Nephron progenitor cell (in vitro differentiated cells): Measurements from ENCODE around the gene KIF25.
A peak's percentile ranks its signal among the peaks of the same experiment; 100 is the strongest.

Experiments
- DNase-seq: peaks from one replicate; pipeline ENCODE4 v3.0.0; 2021
- H3K27ac Mint-ChIP-seq: 2 replicates; pipeline ENCODE4 v1.8.0; 2021; ENCODE audit warnings: mild to moderate bottlenecking, moderate library complexity, mixed read lengths
- H3K27me3 Mint-ChIP-seq: 2 replicates; pipeline ENCODE4 v1.8.0; 2021; ENCODE audit warnings: mild to moderate bottlenecking, low read depth, mixed read lengths; ENCODE audit not compliant: poor library complexity
- H3K36me3 Mint-ChIP-seq: 2 replicates; pipeline ENCODE4 v1.8.0; 2021; ENCODE audit warnings: low read depth, mixed read lengths
- H3K4me1 Mint-ChIP-seq: 2 replicates; pipeline ENCODE4 v1.8.0; 2021; ENCODE audit warnings: mixed read lengths
- H3K4me3 Mint-ChIP-seq: 2 replicates; pipeline ENCODE4 v1.8.0; 2021; ENCODE audit warnings: mild to moderate bottlenecking, moderate library complexity, mixed read lengths
- H3K9me3 Mint-ChIP-seq: 2 replicates; pipeline ENCODE4 v1.8.0; 2021; ENCODE audit warnings: mild to moderate bottlenecking, moderate library complexity, mixed read lengths
- TF ChIP-seq, protein P1 (sequence below): fragments of 200-600 bp; sonication (generic); IDR thresholded peaks from 2 replicates; pipeline ENCODE4 v1.5.0; 2021; ENCODE audit warnings: antibody characterized with exemption

Gene KIF25

DNA sequence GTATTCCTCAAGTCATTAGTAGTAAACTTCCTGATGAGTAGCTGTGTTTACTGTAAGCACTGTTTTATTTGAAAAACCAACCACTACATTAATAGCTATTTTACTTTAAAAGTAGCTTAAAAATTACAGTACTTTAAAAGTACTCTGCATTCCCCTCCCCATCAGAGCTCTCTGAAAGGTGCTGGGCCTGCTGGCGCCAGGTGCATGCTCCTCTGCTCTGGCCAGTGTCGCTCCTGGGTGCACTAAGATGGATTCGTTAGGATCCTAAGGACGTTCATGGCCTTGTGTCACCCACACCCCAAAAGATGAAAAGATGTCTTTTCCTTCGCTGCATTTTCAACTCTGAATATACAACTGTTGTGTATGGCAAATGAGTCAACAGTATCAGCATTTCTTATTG lies 43.9 kb upstream of the KIF25 start:
- no peaks in the 10 kb centered on the region for H3K9me3 Mint-ChIP-seq
- H3K4me1 Mint-ChIP-seq, result peaks cover 31% of the 10 kb centered on the region
- H3K27ac Mint-ChIP-seq, result no peak overlapping the region

DNA sequence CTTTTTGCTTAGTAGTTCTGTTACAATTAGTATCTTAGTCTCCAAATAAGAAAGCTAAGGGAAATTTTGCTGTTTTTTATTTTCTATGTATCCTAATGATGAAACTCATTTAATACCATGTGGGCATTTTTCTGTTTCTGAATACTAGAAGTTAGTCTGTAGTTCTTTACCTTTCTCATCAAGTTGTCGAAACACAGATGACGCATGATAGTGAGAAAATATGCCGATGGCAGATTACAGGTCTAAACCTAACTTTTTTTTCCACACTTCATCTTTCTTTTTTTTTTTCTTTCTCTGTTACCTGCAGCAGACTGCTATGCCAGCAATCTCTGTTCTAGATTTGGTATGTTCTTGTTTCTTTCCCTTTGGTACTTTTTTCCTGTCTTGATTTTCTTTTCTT lies 43.3 kb upstream of the KIF25 start:
- DNase-seq, result no peak
- peaks cover 37% of the 10 kb centered on the region for H3K4me1 Mint-ChIP-seq
- no peaks in the 10 kb centered on the region for H3K9me3 Mint-ChIP-seq
- H3K27ac Mint-ChIP-seq, result no peak overlapping the region
- no peaks in the 10 kb centered on the region for H3K27me3 Mint-ChIP-seq
- H3K4me3 Mint-ChIP-seq, result no peak overlapping the region
- TF ChIP-seq, protein P1, sequence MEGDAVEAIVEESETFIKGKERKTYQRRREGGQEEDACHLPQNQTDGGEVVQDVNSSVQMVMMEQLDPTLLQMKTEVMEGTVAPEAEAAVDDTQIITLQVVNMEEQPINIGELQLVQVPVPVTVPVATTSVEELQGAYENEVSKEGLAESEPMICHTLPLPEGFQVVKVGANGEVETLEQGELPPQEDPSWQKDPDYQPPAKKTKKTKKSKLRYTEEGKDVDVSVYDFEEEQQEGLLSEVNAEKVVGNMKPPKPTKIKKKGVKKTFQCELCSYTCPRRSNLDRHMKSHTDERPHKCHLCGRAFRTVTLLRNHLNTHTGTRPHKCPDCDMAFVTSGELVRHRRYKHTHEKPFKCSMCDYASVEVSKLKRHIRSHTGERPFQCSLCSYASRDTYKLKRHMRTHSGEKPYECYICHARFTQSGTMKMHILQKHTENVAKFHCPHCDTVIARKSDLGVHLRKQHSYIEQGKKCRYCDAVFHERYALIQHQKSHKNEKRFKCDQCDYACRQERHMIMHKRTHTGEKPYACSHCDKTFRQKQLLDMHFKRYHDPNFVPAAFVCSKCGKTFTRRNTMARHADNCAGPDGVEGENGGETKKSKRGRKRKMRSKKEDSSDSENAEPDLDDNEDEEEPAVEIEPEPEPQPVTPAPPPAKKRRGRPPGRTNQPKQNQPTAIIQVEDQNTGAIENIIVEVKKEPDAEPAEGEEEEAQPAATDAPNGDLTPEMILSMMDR, result no peak
- H3K36me3 Mint-ChIP-seq, result peaks cover 60% of the 10 kb centered on the region

More for the DNA sequence above, 43.9 kb upstream of the KIF25 start:
- H3K36me3 Mint-ChIP-seq, result peaks cover 65% of the 10 kb centered on the region
- TF ChIP-seq, protein P1, result no peak
- no peak overlapping the region for H3K4me3 Mint-ChIP-seq
- no peaks in the 10 kb centered on the region for H3K27me3 Mint-ChIP-seq
- DNase-seq, result no peak

DNA sequence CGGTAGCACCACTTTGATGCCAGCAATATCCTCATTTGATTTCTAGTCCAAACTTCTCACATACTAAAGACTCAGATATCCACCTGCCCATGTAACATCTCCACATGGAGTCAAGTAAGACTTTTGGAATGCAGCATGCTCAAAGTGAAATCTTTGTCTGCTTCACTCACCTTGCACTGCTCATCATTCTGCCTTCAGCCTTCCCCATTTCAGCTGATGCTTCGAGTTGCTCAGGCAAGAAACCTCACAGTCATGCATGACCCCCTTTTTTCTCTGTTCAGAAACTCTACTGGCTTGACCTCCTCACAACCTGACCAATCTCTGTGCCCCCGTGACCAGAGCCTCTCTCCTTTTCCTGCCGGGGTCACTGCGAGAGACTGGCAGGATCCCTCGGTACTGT lies 41.0 kb upstream of the KIF25 start:
- peak overlapping the region; percentile 26 for H3K27ac Mint-ChIP-seq
- no peak overlapping the region for H3K4me3 Mint-ChIP-seq
- peaks cover 43% of the 10 kb centered on the region for H3K36me3 Mint-ChIP-seq
- TF ChIP-seq, protein P1, result no peak
- DNase-seq, result no peak
- H3K27me3 Mint-ChIP-seq, result no peaks in the 10 kb centered on the region
- H3K9me3 Mint-ChIP-seq, result no peaks in the 10 kb centered on the region
- peaks cover 34% of the 10 kb centered on the region for H3K4me1 Mint-ChIP-seq

DNA sequence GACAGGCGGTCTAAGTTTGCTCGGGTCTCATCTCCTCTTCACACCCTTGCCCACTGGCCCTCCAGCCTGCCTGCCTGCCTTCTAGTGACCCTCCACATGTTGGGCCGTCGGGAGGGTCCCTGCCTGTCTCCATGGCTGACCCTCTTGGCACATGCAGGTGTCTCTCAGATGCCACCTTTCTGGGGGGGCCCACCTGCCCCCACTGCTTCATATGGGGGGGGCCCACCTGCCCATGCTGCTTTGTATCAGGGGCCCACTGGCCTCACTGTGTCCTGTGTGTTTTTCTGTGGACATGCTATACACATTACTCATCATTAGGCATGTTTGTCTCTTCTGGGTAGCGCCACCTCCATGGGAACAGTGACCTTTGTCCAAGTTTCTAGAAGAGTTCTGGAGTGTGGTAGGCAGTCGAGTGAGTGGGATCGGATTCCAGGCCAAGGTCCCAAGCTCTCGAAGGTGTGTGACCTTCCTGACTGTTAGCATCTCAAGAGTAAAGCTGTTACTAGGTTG lies 40.4 kb upstream of the KIF25 start:
- Mint-ChIP-seq H3K27me3 (no peaks in the 10 kb centered on the region), H3K27ac (peak overlapping the region; percentile 81), H3K36me3 (peaks cover 42% of the 10 kb centered on the region), H3K4me3 (no peak overlapping the region), H3K4me1 (peaks cover 28% of the 10 kb centered on the region), H3K9me3 (no peaks in the 10 kb centered on the region)
- DNase-seq, result no peak
- TF ChIP-seq, protein P1, result no peak

DNA sequence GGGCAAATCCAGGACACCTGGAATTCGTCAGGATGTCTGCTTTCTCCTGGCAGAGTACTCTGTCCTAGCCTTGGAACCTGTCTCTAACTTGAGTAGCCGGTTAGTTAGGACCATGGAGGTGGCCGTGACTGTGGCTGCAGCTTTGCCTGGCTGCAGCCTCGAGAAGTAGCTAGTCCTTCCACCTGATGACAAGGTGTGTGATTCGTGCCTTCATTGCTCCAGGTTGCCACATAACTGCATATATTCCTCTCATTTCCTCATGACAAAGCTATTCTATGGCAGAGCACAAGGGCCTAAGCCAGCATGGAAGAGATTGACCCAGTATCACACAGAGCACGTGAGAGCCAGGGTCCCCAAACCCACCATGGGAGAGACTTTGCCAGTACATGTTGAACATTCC lies 39.8 kb upstream of the KIF25 start:
- TF ChIP-seq, protein P1, result no peak
- H3K9me3 Mint-ChIP-seq, result no peaks in the 10 kb centered on the region
- peaks cover 42% of the 10 kb centered on the region for H3K36me3 Mint-ChIP-seq
- H3K27ac Mint-ChIP-seq, result peak overlapping the region; percentile 37
- DNase-seq, result no peak
- H3K27me3 Mint-ChIP-seq, result no peaks in the 10 kb centered on the region
- H3K4me1 Mint-ChIP-seq, result peaks cover 24% of the 10 kb centered on the region
- no peak overlapping the region for H3K4me3 Mint-ChIP-seq

DNA sequence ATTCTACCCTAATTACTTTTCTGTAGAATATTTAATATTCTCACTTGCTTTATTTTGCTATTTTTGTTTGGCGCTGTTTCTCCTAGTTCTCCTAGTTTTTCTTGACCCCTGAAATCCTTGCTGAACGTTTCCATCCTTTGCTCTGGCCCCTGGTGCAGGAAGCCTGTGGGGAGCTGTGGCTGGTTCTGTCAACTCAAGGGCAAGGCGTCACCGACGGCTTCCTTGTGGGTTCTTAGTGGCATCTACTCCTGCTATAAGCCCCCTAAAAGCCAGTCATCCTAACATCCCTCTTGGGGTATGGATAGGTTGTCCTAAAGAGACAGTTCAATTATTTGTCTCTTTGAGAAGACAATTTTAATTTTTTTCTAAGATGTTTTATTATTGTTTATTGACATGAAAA lies 36.9 kb upstream of the KIF25 start:
- no peak for DNase-seq
- TF ChIP-seq, protein P1, result no peak
- no peak overlapping the region for H3K4me3 Mint-ChIP-seq
- H3K27ac Mint-ChIP-seq, result no peak overlapping the region
- H3K36me3 Mint-ChIP-seq, result peaks cover 61% of the 10 kb centered on the region
- H3K4me1 Mint-ChIP-seq, result peaks cover 33% of the 10 kb centered on the region
- no peaks in the 10 kb centered on the region for H3K9me3 Mint-ChIP-seq
- H3K27me3 Mint-ChIP-seq, result peaks cover 3% of the 10 kb centered on the region
